ENCODE results near the gene HS6ST2. TPM values are rescaled to one million over a fixed set of nuclear protein-coding genes. Genes with fewer than 3 reads are reported as not detected.

Gene HS6ST2
- total RNA-seq, 1 donor from 2014 or later, result 6.2 TPM

- TF ChIP-seq, protein P1, sequence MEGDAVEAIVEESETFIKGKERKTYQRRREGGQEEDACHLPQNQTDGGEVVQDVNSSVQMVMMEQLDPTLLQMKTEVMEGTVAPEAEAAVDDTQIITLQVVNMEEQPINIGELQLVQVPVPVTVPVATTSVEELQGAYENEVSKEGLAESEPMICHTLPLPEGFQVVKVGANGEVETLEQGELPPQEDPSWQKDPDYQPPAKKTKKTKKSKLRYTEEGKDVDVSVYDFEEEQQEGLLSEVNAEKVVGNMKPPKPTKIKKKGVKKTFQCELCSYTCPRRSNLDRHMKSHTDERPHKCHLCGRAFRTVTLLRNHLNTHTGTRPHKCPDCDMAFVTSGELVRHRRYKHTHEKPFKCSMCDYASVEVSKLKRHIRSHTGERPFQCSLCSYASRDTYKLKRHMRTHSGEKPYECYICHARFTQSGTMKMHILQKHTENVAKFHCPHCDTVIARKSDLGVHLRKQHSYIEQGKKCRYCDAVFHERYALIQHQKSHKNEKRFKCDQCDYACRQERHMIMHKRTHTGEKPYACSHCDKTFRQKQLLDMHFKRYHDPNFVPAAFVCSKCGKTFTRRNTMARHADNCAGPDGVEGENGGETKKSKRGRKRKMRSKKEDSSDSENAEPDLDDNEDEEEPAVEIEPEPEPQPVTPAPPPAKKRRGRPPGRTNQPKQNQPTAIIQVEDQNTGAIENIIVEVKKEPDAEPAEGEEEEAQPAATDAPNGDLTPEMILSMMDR (IDR thresholded peaks at IDR 0.05), result no peak
- Mint-ChIP-seq H3K4me1 (ENCODE audit: unreplicated experiment) (no peaks in the 10 kb centered on the region), H3K4me3 (ENCODE audit: unreplicated experiment) (no peak overlapping the region), H3K36me3 (ENCODE audit: unreplicated experiment) (peaks cover 2% of the 10 kb centered on the region), H3K27ac (ENCODE audit: unreplicated experiment) (no peak overlapping the region), H3K27me3 (ENCODE audit: unreplicated experiment) (no peaks in the 10 kb centered on the region), H3K9me3 (ENCODE audit: unreplicated experiment) (no peaks in the 10 kb centered on the region)
- DNase-seq (ENCODE audit: extremely low spot score, unreplicated experiment), result no peak
Measured at GRCh38 chrX:132822634-132823012, 135.8 kb downstream of the HS6ST2 start.

DNA sequence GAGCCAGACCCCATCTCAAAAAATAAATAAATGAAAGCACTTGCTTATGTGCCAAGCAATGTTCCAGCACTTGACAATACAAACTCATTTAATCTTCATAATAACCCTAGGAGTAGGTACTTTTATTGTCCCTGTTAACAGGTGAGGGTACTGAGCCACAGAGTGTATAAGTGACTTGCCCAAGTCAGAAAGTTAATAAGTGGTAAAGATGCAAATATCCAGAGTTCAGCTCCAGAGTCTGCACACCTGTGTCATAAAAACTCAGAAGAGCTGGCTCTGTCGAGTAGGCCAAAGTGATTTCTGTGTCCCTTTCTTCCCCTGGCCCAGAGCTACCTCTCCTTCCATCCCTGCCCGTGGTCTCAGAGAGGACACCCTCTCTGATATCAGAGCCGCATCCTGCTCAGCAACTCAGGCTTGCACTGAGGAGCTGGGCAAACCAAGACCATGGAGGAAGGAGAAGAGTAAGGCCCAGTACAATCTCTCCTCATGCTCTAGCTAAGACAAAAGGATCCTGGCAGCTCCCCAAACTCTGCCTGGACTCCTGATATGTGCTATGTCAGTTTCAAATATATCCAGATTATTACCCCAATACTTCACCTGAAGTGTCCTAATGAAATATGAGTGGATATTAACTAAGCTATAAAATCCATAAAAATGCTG, 136.3 kb downstream of the HS6ST2 start:
- Mint-ChIP-seq H3K4me1 (ENCODE audit: unreplicated experiment) (no peaks in the 10 kb centered on the region), H3K36me3 (ENCODE audit: unreplicated experiment) (peaks cover 2% of the 10 kb centered on the region), H3K9me3 (ENCODE audit: unreplicated experiment) (no peaks in the 10 kb centered on the region), H3K27me3 (ENCODE audit: unreplicated experiment) (no peaks in the 10 kb centered on the region), H3K27ac (ENCODE audit: unreplicated experiment) (no peak overlapping the region), H3K4me3 (ENCODE audit: unreplicated experiment) (no peak overlapping the region)
- no peak for DNase-seq (ENCODE audit: extremely low spot score, unreplicated experiment)
- TF ChIP-seq, protein P1 (IDR thresholded peaks at IDR 0.05), result no peak

DNA sequence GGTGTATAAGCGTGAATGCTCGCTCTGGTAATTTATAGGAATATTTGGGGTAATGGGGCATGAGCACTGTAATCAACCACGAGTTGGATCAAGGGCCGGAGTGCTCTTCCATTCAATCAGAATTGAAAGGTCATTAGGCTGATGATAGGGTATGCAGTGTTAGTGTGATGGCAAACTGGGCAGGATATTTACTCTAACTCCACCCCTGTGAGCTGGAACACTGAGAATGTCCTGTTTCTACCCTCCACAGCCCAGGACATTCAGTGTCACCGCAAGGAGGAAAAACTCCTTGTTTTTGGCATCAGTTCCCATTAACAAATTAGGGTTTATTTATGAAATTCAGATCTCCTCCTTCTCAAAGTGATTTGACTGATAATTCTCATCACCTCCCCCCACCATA, 137.8 kb downstream of the HS6ST2 start:
- TF ChIP-seq, protein P1 (IDR thresholded peaks at IDR 0.05), result no peak
- no peak overlapping the region for H3K4me3 Mint-ChIP-seq (ENCODE audit: unreplicated experiment)
- H3K4me1 Mint-ChIP-seq (ENCODE audit: unreplicated experiment), result no peaks in the 10 kb centered on the region
- peaks cover 2% of the 10 kb centered on the region for H3K36me3 Mint-ChIP-seq (ENCODE audit: unreplicated experiment)
- DNase-seq (ENCODE audit: extremely low spot score, unreplicated experiment), result no peak
- H3K27ac Mint-ChIP-seq (ENCODE audit: unreplicated experiment), result no peak overlapping the region
- no peaks in the 10 kb centered on the region for H3K27me3 Mint-ChIP-seq (ENCODE audit: unreplicated experiment)
- no peaks in the 10 kb centered on the region for H3K9me3 Mint-ChIP-seq (ENCODE audit: unreplicated experiment)

- Mint-ChIP-seq H3K4me3 (ENCODE audit: unreplicated experiment) (no peak overlapping the region), H3K36me3 (ENCODE audit: unreplicated experiment) (peaks cover 2% of the 10 kb centered on the region), H3K9me3 (ENCODE audit: unreplicated experiment) (no peaks in the 10 kb centered on the region), H3K27me3 (ENCODE audit: unreplicated experiment) (no peaks in the 10 kb centered on the region), H3K4me1 (ENCODE audit: unreplicated experiment) (no peaks in the 10 kb centered on the region), H3K27ac (ENCODE audit: unreplicated experiment) (no peak overlapping the region)
- no peak for DNase-seq (ENCODE audit: extremely low spot score, unreplicated experiment)
- TF ChIP-seq, protein P1 (IDR thresholded peaks at IDR 0.05), result no peak
Measured at GRCh38 chrX:132819711-132820264, 138.6 kb downstream of the HS6ST2 start.

- no peaks in the 10 kb centered on the region for H3K9me3 Mint-ChIP-seq (ENCODE audit: unreplicated experiment)
- H3K27me3 Mint-ChIP-seq (ENCODE audit: unreplicated experiment), result no peaks in the 10 kb centered on the region
- H3K27ac Mint-ChIP-seq (ENCODE audit: unreplicated experiment), result no peak overlapping the region
- no peak for DNase-seq (ENCODE audit: extremely low spot score, unreplicated experiment)
- peaks cover 2% of the 10 kb centered on the region for H3K36me3 Mint-ChIP-seq (ENCODE audit: unreplicated experiment)
- no peaks in the 10 kb centered on the region for H3K4me1 Mint-ChIP-seq (ENCODE audit: unreplicated experiment)
- TF ChIP-seq, protein P1 (IDR thresholded peaks at IDR 0.05), result no peak
- H3K4me3 Mint-ChIP-seq (ENCODE audit: unreplicated experiment), result no peak overlapping the region
Measured at GRCh38 chrX:132818638-132819037, 139.8 kb downstream of the HS6ST2 start.
